ENCODE data around the gene SETD1A. TPM values are rescaled to one million over a fixed set of nuclear protein-coding genes. Genes with fewer than 3 reads are reported as not detected.

SETD1A gene
- total and polyA plus RNA-seq, 9 of the 15 experiments (the other 6 are each of a cell fraction or from before 2014, with no cell fraction given) = 0.08 to 36.0 (median 4.2) TPM

DNA sequence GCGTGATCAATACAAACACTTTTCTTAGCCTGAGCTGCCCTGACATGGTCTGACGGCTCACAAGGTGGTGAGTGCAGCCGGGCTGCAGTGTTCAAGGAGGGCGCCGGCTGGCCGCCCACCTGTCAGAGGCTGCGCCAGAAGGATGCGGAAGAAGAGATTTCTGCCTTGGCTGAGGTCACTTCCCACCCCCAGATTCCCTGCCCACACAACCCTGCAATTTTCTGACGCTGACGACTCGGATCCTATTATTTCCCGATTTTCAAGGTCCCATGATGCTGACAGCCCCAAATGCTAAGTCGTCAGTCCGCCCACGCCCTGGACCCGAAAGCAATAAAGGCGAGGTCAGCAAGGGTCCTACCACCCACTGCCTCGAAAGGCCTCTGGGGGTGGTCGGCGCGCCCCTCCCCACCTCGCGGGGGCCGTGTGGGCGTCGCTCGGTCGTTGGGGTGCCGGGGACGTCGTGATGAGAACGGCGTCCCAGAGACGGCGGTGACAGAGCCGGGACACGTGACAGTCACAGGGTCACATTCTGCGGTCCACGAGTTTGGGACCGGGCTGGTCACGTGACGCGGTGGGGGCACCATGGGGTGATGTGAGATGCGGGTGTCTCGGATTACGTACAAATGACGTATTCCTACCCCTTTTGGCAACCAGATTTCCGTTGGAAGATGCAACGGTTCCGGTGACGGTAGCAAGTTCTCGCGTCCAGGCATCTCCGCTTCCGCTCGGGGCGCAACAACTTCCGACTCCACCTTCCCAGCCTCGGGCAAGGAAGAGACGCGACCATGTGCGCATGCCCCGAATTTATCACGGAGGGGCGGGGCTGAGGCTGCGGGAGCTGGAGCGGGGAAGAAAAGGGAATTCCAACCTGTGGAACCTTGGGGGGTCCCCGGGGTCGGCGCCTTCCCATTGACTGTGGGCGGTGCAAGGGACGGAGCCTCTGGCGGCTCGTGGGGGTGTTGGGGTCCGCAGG is 75.5 kb downstream of the SETD1A start, which contains the start of gene STX4 (continued):
- TF ChIP-seq, protein P1, sequence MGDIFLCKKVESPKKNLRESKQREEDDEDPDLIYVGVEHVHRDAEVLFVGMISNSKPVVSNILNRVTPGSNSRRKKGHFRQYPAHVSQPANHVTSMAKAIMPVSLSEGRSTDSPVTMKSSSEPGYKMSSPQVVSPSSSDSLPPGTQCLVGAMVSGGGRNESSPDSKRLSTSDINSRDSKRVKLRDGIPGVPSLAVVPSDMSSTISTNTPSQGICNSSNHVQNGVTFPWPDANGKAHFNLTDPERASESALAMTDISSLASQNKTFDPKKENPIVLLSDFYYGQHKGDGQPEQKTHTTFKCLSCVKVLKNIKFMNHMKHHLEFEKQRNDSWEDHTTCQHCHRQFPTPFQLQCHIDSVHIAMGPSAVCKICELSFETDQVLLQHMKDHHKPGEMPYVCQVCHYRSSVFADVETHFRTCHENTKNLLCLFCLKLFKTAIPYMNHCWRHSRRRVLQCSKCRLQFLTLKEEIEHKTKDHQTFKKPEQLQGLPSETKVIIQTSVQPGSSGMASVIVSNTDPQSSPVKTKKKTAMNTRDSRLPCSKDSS (IDR thresholded peaks at IDR 0.05; ENCODE audit: low read depth, partially characterized antibody) = no peak
- TF ChIP-seq FUS (optimal IDR thresholded peaks at IDR 0.05; ENCODE audit: low read depth, low read length) = no peak
- TF ChIP-seq PHF8 (IDR thresholded peaks at IDR 0.05; ENCODE audit: borderline replicate concordance, low read length) = peak; percentile 64; the same call in 1 of the 2 replicates
- no peak for TF ChIP-seq ZKSCAN8 (CRISPR knock-in tag; IDR thresholded peaks at IDR 0.05)
- no peak for TF ChIP-seq ZNF79 (CRISPR knock-in tag; IDR thresholded peaks at IDR 0.05; ENCODE audit: low read depth)
- TF ChIP-seq NUFIP1 (IDR thresholded peaks at IDR 0.05; ENCODE audit: partially characterized antibody) = no peak
- TF ChIP-seq YY1 (IDR thresholded peaks at IDR 0.05; ENCODE audit: borderline replicate concordance in 1 of 3, control insufficient read depth in 1 of 3, extremely low read depth in 1 of 3, insufficient read depth in 3 of 3, insufficient read length in 1 of 3, insufficient replicate concordance in 2 of 3, low read depth in 1 of 3, low read length in 2 of 3) = peak in 2 of 3 experiments; percentile 42 to 76
- TF ChIP-seq ZNF717 (CRISPR knock-in tag; IDR thresholded peaks at IDR 0.05) = no peak
- TF ChIP-seq ERF (CRISPR knock-in tag; IDR thresholded peaks at IDR 0.05) = 0 out of 2 replicates have a peak, but pooled peaks have one; percentile 45
- peak; percentile 64 for TF ChIP-seq MEIS2 (IDR thresholded peaks at IDR 0.05; ENCODE audit: partially characterized antibody)
- no peak for TF ChIP-seq MCM3 (IDR thresholded peaks at IDR 0.05)
- TF ChIP-seq, protein P2, sequence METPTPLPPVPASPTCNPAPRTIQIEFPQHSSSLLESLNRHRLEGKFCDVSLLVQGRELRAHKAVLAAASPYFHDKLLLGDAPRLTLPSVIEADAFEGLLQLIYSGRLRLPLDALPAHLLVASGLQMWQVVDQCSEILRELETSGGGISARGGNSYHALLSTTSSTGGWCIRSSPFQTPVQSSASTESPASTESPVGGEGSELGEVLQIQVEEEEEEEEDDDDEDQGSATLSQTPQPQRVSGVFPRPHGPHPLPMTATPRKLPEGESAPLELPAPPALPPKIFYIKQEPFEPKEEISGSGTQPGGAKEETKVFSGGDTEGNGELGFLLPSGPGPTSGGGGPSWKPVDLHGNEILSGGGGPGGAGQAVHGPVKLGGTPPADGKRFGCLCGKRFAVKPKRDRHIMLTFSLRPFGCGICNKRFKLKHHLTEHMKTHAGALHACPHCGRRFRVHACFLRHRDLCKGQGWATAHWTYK (CRISPR knock-in tag; IDR thresholded peaks at IDR 0.05) = peak; percentile 35; the same call in 1 of the 2 replicates
- TF ChIP-seq, protein P3, sequence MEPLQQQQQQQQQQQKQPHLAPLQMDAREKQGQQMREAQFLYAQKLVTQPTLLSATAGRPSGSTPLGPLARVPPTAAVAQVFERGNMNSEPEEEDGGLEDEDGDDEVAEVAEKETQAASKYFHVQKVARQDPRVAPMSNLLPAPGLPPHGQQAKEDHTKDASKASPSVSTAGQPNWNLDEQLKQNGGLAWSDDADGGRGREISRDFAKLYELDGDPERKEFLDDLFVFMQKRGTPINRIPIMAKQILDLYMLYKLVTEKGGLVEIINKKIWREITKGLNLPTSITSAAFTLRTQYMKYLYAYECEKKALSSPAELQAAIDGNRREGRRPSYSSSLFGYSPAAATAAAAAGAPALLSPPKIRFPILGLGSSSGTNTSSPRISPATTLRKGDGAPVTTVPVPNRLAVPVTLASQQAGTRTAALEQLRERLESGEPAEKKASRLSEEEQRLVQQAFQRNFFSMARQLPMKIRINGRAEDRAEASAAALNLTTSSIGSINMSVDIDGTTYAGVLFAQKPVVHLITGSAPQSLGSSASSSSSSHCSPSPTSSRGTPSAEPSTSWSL (CRISPR knock-in tag; IDR thresholded peaks at IDR 0.05; ENCODE audit: borderline replicate concordance) = no peak
- TF ChIP-seq SNIP1 (IDR thresholded peaks at IDR 0.05; ENCODE audit: low read depth) = no peak
- TF ChIP-seq NFXL1 (CRISPR knock-in tag; IDR thresholded peaks at IDR 0.05) = no peak
- TF ChIP-seq C11orf30 (IDR thresholded peaks at IDR 0.05; ENCODE audit: low read depth) = peak; percentile 76
- no peak for TF ChIP-seq POU5F1 (IDR thresholded peaks at IDR 0.05; ENCODE audit: borderline replicate concordance, low read depth, low read length, partially characterized antibody)
- no peak for TF ChIP-seq SIRT6 (IDR thresholded peaks at IDR 0.05; ENCODE audit: low read depth, low read length)
- no peak; the same call in 1 of the 2 replicates for TF ChIP-seq RB1 (IDR thresholded peaks at IDR 0.05; ENCODE audit: low read depth)
- no peak for TF ChIP-seq SAFB2 (IDR thresholded peaks at IDR 0.05; ENCODE audit: borderline replicate concordance, low read depth, low read length, severe bottlenecking)
- no peak for TF ChIP-seq ZNF707 (CRISPR knock-in tag; conservative IDR thresholded peaks at IDR 0.05)
- TF ChIP-seq ZC3H11A (IDR thresholded peaks at IDR 0.05; ENCODE audit: low read depth, low read length) = 0 out of 2 replicates have a peak, but pooled peaks have one; percentile 26
- TF ChIP-seq RBFOX2 (IDR thresholded peaks at IDR 0.05; ENCODE audit: low read depth, low read length) = peak; percentile 91
